ENCODE data around the gene ZNF862. TPM values are rescaled to one million over a fixed set of nuclear protein-coding genes. Genes with fewer than 3 reads are reported as not detected.
A peak's percentile ranks its signal among the peaks of the same experiment; 100 is the strongest.

The ZNF862 gene
- total and polyA plus RNA-seq, 2 of the 13 experiments (the other 11 are each of a cell fraction or from before 2014, with no cell fraction given): 0.89 to 2.0 TPM

GRCh38 chr7:149789101-149789500, 49.1 kb upstream of the ZNF862 start:
- in situ Hi-C loops (cut with HindIII; ENCODE audit: extremely low pct_ligation_motif_present, low pct_unique_long_range_greater_than_20kb) (no loop called here), intact Hi-C loops (cut with micrococcal nuclease; ENCODE audit: unreplicated experiment) (no loop called here)
- no peaks in the 10 kb centered on the region for H3K36me3 ChIP-seq (replicated peaks in 1 of 2; ENCODE audit: control insufficient read depth in 1 of 2, insufficient read depth in 2 of 2, low read length in 2 of 2)
- no peak for FAIRE-seq
- WGBS (ENCODE audit: low lambda C conversion rate): 69% methylated on average over 5 of the region's 19 CpGs
- no peak overlapping the region for H3K9ac ChIP-seq (ENCODE audit: insufficient read depth, low read depth, low read length)
- DNase-seq (ENCODE audit: low spot score): no peak
- H3K4me3 ChIP-seq (replicated peaks in 1 of 3; ENCODE audit: insufficient read depth in 1 of 3, low read depth in 2 of 3, low read length in 3 of 3): peak overlapping the region in 1 of 3 experiments; percentile 56; a peak in 2 of 6 replicates
- no TSS peak for BruUV-seq (replicated peaks)
- H3K4me1 ChIP-seq (ENCODE audit: insufficient read depth, low read length): peaks cover 17% of the 10 kb centered on the region
- POLR2A ChIA-PET: no interaction called here
- peak overlapping the region; percentile 73 for H3K4me2 ChIP-seq (ENCODE audit: low read depth, low read length)
- no peaks in the 10 kb centered on the region for H4K20me1 ChIP-seq (ENCODE audit: insufficient read depth, low read length)
- no peaks in the 10 kb centered on the region for H3K79me2 ChIP-seq (ENCODE audit: insufficient read depth, low read length)
- TF ChIP-seq TCF7 (IDR thresholded peaks at IDR 0.05; ENCODE audit: low read depth) (no peak), MEF2D (CRISPR knock-in tag; IDR thresholded peaks at IDR 0.05) (no peak), THYN1 (CRISPR knock-in tag; IDR thresholded peaks at IDR 0.05; ENCODE audit: borderline replicate concordance, low read depth) (no peak), ZC3H4 (CRISPR knock-in tag; IDR thresholded peaks at IDR 0.05; ENCODE audit: borderline replicate concordance) (no peak), MYC (CRISPR knock-in tag; IDR thresholded peaks at IDR 0.05; ENCODE audit: borderline replicate concordance) (no peak), MEIS2 (CRISPR knock-in tag; IDR thresholded peaks at IDR 0.05) (no peak), ZNF335 (CRISPR knock-in tag; IDR thresholded peaks at IDR 0.05) (no peak), ZNF431 (CRISPR knock-in tag; IDR thresholded peaks at IDR 0.05; ENCODE audit: borderline replicate concordance, low read depth) (no peak), FOXJ3 (CRISPR knock-in tag; IDR thresholded peaks at IDR 0.05; ENCODE audit: borderline replicate concordance) (no peak), ZNF670 (CRISPR knock-in tag; IDR thresholded peaks at IDR 0.05; ENCODE audit: borderline replicate concordance) (no peak), SAP130 (CRISPR knock-in tag; IDR thresholded peaks at IDR 0.05; ENCODE audit: low read depth) (no peak), ZFYVE20 (CRISPR knock-in tag; IDR thresholded peaks at IDR 0.05; ENCODE audit: borderline replicate concordance, low read depth) (no peak), ZNF598 (CRISPR knock-in tag; IDR thresholded peaks at IDR 0.05; ENCODE audit: borderline replicate concordance) (no peak), RAD21 (CRISPR knock-in tag; IDR thresholded peaks at IDR 0.05) (no peak), ZNF292 (CRISPR knock-in tag; IDR thresholded peaks at IDR 0.05; ENCODE audit: borderline replicate concordance, low read depth) (no peak), DNMT3B (CRISPR knock-in tag; conservative IDR thresholded peaks at IDR 0.05) (no peak), DBP (CRISPR knock-in tag; IDR thresholded peaks at IDR 0.05; ENCODE audit: not compliant biosample characterization) (no peak), MBD4 (IDR thresholded peaks at IDR 0.05; ENCODE audit: borderline replicate concordance, low read length) (no peak)
- CTCF ChIA-PET (ENCODE audit: low intra/inter-chr PET ratio, low total read pairs): no interaction called here
- no peak overlapping the region for H2AFZ ChIP-seq (ENCODE audit: low read length)
- H3K9me3 ChIP-seq (ENCODE audit: low read length): no peaks in the 10 kb centered on the region
- H3K27ac ChIP-seq (ENCODE audit: extremely low read length, insufficient read depth, low read length): no peak overlapping the region
- ATAC-seq: peak; percentile 16
- H3K27me3 ChIP-seq (ENCODE audit: control insufficient read depth in 1 of 2, insufficient read depth in 2 of 2, low read length in 2 of 2): peaks cover 1 to 3% of the 10 kb centered on the region in 2 experiments; a peak in 1 of 5 replicates
